ENCODE results near the gene ERC2.

Gene ERC2

GRCh38 chr3:55500555-55501330 lies 967.5 kb downstream of the ERC2 start:
- no peak for DNase-seq

GRCh38 chr3:55498520-55498919 lies 969.7 kb downstream of the ERC2 start:
- no peak for DNase-seq

- DNase-seq: no peak
Measured at GRCh38 chr3:55497250-55497649, 971.0 kb downstream of the ERC2 start.

- DNase-seq: no peak
Measured at GRCh38 chr3:55494976-55495375, 973.3 kb downstream of the ERC2 start.

- DNase-seq: no peak
Measured at GRCh38 chr3:55492976-55493375, 975.3 kb downstream of the ERC2 start.

GRCh38 chr3:55491296-55491816 lies 976.9 kb downstream of the ERC2 start:
- no peak for DNase-seq

GRCh38 chr3:55490276-55490913 lies 977.9 kb downstream of the ERC2 start:
- DNase-seq: no peak

- DNase-seq: no peak
Measured at GRCh38 chr3:55489798-55490132, 978.5 kb downstream of the ERC2 start.

GRCh38 chr3:55488398-55489055 lies 979.7 kb downstream of the ERC2 start:
- DNase-seq: no peak

- no peak for DNase-seq
Measured at GRCh38 chr3:55487381-55488241, 980.7 kb downstream of the ERC2 start.

- DNase-seq: no peak
Measured at GRCh38 chr3:55486857-55487380, 981.3 kb downstream of the ERC2 start, which contains the start of gene WNT5A. Gene WNT5A, minus strand, starts transcription at chr3:55487306. Its CDS starts 321 bp downstream, at chr3:55486985.

- DNase-seq: no peak
Measured at GRCh38 chr3:55486101-55486856, 982.0 kb downstream of the ERC2 start.

GRCh38 chr3:55484801-55485791 lies 983.2 kb downstream of the ERC2 start:
- no peak for DNase-seq

- DNase-seq: no peak
Measured at GRCh38 chr3:55484191-55484689, 984.0 kb downstream of the ERC2 start.

GRCh38 chr3:55483196-55484095 lies 984.8 kb downstream of the ERC2 start:
- no peak for DNase-seq

- no peak for DNase-seq
Measured at GRCh38 chr3:55482496-55483195, 985.6 kb downstream of the ERC2 start.

GRCh38 chr3:55481744-55482495 lies 986.3 kb downstream of the ERC2 start:
- DNase-seq: no peak

All from activated naive CD4-positive, alpha-beta T cell treated with anti-CD3 and anti-CD28 coated beads, Interleukin-2, amount 50 U/mL, for 16 hours (primary cell).